Measurements from ENCODE around the gene PLXDC2.

The PLXDC2 gene

DNA sequence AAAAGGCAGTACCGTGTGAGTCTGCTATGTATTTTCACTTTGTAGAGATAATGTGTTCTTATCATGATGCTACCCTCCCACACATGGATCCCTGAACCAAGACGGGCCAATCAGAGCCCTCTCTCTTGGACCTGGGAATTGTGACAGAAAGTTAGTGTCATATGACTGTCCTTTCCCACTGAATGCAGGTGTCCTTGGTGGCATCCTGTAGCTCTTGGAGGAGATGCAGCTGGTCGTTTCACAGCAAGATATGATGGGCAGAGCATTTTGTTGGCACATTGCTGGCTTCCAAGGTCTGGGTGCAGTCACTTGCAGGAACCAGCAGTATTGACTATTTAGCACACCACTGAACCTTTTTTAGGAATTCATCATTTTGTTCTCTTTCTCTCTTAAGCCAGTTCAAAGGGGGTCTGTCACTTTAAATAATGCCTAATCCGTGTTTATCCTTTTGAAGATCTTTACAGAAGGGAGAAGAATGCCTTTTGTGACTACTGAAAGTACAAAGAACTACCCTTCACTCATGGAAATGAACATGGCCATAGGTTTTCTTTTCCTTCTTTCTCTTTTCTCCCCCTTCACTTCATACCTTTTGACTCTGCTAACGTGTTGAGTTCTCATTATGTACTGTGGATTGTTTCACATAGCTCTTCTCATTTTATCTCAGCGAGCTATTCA, 125.1 kb downstream of the PLXDC2 start:
- DNase-seq (ENCODE audit: low read depth): no peak

DNA sequence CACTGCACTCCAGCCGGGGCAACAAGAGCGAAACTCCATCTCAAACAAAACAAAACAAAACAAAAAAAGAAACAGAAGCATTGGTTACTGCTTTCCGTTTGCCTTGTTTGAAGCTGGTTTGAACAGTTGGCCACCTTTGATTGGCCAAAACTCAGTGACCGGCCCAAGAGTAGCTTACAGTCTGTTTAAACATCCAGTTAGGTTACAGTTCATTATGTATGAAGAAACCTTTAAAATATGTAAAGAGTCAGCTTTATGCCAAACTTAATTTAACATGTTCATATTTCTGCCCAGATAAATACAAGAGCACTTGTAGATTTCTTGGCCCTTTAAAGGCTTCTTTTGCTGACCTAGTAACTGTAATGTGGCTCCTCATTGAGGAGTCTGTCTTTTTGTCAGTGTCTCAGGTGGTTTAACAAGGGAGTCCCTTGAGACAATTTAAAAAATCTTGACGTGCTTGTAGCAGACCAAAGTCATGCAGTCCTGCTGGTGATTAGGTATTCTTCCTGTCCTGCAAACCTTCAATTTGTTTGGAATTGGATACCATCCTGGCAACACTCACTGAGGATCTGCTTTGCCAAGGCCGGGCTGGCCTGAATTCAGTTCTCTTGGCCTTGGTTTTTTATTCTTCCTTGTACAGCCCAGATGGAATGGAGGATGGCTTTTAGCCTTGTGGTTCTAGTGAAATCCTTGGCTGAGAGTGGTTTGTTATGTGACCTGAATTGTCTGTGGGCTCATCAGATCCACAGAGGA, 128.9 kb downstream of the PLXDC2 start:
- no peak for DNase-seq (ENCODE audit: low read depth)

DNA sequence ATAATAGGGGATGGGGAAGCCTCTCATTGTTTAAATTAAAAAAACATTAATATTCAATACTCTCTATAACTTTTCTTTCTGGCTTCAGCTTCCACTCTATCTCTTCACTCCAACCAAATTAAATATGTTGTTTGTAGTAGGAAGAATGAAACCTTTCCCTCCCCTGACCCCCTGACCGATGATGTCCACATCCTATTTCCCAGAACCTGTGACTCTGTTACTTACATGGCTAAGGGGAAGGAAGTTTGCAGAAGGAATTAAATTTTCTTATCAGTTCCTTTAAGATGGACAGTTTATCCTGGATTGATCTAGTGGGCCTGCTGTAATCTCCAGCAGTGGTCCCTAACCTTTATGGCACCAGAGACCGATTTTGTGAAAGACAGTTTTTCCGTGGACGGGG, 130.0 kb downstream of the PLXDC2 start:
- DNase-seq (ENCODE audit: low read depth): no peak

DNA sequence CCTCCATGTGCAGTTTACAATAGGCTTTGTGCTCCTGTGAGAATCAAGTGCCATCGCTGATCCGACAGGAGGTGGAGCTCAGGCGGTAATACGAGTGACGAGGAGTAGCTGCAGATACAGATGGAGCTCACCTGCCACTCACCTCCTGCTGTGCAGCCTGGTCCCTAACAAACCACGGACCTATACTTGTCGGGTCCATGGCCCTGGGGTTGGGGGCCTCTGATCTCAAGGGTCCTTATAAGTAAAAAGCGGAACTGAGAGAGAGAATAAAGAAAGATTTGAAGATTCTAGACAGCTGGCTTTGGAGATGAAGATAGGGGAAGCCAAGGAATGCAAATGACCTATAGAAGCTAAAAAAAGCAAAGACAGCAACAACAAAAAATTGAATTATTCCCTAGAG, 130.6 kb downstream of the PLXDC2 start:
- DNase-seq (ENCODE audit: low read depth): no peak

DNA sequence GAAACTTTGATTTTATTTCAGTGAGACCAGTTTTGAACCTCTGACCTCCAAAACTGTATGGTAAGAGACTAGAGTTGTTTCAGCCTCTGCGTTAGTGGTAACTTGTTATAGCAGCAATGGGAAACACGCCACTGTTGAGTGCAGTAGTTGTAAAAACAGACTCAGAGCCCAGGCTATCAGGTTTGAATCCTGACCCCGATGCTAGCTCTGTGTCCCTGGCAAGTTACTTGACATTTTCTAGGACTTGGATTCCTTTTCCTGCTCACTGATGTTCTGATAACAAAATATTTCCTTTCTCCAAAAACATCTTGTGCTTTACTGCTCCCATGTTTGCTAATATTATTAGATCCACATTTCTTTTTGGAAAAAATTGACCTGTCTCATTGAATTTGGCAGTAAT, 131.0 kb downstream of the PLXDC2 start:
- DNase-seq (ENCODE audit: low read depth): no peak

DNA sequence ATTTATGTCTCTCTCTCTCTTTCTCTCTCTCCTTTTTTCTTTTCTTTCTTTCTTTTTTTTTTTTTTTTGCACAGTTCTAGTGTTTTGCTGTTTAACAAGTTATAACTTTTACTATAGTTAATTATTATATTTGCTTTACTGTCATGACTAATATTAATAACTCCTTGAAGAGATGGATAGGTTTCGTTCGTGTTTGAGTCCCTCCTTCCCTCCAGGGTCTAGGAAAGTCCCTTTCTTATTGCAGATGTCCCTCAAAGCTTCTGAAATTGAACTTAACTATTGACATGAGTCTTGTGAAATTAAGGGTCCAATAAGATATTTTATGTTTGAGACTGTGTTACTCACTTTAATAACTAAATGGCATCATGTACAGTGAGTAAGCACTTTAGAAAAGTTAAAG, 131.4 kb downstream of the PLXDC2 start:
- no peak for DNase-seq (ENCODE audit: low read depth)

DNA sequence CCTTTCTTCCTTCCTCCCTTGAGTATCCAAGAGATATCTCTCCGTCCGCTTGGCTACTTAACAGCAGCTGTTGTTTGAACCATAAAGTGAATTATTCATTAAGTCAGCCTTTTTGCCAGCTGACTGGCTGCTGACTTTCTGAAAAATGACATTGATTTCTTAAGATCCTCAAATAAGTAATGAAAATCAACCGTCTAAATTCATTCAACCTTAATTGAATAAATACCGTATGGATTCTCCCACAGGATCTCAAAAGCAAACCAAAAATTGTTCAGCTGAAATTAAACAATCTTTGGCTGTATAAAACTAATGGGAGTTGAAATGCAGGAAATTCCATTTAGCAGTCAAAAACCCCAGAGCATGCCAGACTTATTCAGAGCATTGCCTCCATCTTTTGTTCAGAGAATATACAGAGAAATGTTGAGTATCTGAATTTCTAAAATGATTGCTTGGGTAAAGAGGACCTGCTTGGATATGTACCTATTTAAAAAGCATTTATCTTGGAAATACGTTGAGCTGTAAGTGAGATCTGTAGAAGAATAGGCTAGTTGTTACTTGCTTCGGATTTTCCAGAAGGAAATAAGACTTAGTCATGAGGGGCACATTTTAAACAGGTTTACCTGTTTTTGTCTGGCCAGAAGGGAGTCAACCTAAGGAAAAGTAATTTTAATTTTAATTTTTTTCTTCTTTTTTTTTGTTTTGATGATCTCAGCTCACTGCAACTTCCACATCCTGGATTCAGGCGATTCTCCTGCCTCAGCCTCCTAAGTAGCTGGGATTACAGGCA, 136.2 kb downstream of the PLXDC2 start:
- no peak for DNase-seq (ENCODE audit: low read depth)

DNA sequence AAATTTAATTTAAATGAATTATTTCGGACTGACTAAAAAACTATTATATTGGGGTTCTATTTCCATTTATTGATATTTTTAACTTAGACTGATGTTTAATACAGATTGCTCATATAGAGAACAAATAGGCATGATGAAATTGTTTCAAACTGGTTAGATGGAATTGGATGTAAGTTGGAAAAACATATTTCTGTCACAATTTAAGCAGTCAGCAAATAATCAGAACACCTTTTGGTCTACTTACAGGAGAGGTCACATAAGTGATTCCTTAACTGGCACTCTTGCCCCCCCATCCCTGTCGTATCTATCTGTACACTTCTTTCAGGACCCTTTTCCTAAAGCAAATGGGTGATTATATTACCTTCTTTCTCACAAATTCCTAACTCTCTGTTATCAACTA, 138.4 kb downstream of the PLXDC2 start:
- DNase-seq (ENCODE audit: low read depth): no peak

DNA sequence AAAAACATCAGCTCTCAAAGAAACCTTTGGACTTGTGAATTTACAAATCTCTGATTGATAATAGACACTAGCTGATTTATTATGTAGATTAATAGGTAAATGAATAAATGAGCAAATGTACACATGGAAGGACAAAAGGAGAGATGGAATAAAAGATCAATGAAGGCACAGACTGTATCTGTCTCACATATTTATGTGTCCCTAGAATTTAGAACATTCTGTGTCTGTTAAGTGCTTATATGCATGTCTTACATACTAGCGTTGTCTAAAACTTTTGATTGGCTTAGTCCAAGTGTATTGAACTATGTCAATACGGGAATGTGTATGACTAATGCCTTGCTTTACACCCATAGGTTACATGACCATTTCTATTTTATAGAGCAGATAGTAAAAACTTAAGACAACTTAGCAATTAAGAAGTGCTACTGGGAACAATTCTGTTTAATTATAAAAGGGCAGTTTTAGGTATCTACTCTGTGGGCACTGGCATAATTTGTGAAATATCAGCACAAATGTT, 140.3 kb downstream of the PLXDC2 start:
- no peak for DNase-seq (ENCODE audit: low read depth)

DNA sequence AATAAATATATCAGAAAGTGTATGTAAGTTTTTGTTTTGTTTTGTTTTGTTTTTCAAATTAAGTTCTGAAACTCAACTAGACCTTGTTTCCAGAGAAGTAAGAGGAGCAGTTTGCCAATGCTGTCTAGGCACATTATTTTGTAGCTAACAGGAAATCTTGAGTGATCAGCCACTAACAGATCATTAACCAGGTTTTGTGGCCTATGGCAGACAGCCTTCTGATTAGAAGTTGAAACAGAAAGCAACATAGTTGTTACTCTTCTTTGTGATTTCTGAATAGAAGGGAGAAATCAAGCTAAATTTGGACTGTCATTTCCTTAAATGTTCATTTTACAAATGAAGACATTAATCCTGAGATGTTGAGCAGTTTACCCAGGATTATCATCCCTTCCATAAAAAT, 142.6 kb downstream of the PLXDC2 start:
- DNase-seq (ENCODE audit: low read depth): no peak

DNA sequence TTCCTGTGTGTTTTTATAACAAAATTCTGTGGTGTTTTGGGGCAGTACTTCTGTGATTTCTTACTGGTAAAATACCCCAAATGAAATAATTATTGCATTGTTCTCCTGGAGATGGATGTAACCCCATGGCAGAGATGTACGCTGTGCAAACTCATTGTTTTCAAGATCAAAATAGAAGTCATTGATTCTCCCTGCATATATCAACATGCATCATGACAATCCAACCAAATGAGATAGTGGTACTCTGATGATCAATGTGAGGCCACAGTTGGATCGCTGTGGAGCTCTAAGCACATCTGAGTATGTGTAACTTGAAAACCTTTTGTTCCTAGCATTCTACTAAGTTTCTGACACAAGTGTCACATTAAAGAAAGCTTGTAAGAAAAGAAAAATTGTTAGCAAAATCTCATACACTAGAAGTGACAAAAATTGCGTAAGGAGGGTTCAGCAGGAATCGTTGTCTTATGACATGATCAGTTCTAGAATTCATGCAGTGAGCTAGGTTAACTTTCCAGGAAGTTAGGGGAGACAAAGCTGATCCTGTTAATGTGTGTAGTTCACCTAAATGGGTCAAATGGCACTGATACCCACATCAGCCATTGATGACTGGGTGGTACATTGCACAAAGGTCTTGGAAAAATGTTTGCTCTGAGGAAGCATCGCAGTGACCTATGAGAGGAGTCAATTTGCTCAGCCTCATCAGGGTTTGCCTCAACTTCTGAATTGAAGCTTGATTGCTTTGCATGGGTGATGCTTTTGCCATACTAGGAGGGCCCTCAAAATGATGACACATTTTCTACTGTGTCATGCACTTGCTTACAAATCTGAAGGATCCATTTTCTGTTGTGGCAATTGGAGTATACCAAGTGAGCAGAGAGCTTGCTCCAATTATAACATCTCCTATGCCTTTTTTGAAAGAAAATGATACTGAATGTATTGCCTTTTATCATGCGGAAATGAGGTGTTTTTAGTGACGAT, 145.1 kb downstream of the PLXDC2 start:
- no peak for DNase-seq (ENCODE audit: low read depth)

DNA sequence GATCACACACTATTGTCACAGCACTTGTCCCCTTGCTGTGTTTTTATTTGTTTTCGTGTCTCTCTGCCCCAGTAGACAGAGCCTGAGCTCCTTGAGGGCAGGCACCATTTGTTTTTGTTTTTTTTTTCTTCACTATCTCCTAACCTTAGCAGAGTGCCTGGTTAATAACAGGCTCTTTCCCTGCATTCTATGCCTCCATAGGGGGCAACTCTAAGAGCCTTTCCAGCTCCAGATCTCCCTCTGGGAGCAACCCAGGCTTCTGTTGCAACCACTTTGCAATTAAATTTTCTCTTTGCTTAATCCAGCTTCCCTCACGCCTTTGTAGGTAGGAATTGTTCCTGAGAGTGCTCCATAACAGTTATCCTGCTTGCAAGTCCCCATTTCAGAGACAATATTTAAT, 148.4 kb downstream of the PLXDC2 start:
- DNase-seq (ENCODE audit: low read depth): no peak

DNA sequence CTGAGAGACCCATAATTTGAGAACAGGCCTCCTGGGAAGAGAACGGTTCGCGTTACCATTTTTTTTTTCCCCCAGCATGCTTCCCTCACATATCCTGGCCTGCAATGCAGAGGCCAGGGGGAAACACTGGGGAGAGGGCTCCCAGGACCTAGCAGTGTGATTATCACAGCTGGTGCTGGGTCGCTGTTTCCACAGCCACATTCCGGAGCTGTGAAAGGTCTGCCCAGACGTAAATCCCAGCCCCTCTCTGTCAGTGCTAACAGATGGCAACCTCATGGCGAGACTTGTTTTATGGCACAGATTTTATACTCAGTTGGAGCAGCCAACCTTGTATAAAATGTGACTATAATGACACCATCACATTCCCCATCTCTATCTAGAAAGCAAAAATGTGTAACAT, 150.5 kb downstream of the PLXDC2 start:
- no peak for DNase-seq (ENCODE audit: low read depth)

DNA sequence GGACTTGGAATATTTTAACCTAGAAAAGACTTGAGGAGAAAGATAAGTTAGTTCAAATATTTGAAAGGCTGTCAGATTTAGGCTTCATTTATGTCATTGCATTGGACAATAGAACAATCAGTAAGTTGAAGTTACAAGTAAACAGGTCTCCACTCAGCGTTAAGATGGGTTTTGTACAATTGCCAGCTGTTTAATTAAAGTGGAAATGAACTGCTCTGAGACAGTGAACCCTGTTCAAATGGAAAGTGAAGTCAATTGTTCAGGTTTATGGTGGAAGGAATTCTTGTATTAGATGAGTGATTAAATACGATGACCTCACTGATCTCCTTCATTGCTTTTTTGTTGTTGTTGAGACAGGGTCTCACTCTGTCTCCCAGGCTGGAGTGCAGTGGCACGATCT, 151.7 kb downstream of the PLXDC2 start:
- DNase-seq (ENCODE audit: low read depth): no peak

DNA sequence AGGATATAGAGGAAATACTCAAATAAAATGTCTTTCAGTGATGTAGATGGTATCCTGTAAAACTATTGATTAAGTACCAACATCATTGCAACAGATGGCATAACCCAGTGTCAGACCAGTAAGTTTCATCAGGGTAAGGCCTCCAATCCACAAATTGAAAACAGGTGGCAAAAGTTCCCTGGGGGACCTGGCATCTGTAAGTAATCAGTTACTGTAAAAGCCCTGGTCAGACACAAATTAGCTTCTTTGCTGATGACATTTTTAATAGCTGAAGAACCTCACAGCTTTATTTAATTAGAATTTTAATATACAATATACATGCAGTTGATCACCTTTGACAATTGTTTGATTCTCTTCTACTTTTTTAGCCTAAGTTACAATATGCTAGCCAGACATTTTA, 152.5 kb downstream of the PLXDC2 start:
- DNase-seq (ENCODE audit: low read depth): no peak

DNA sequence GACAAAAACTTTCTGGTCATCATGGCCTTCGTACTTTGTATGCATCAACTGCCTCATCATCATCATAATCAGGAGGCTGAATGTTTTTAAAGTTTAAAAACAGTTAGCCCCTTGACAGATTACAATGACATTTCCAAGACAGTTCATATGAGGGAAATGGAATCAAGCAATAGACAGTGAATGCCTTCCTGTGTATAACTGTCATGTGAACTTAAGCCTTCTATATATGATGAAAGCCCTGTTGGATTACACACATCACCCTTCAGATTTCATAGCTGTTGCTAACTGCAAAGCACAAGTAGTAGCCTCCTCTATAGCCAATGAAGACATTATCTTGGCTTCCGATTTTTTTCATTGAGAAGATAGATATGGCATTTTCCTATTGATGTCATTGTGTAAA, 154.0 kb downstream of the PLXDC2 start:
- no peak for DNase-seq (ENCODE audit: low read depth)

DNA sequence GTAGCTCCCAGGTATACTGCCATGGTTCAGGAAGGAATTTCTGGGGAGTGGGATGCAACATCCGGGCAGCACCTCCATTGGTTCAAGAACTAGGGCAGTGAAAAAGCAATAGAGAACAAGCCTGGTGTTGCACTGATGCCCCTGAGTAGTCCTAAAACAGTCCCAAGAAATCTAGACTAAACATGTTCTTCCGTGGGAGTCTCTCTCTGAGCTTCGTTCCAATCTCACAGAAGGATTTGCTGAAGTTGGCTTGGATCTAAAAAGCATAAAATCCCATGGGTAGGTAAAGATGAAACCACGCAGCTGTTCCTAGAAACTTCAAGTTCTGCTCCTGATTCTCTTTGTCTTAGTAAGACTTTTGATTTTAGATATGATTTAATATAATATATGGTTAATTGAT, 154.5 kb downstream of the PLXDC2 start:
- no peak for DNase-seq (ENCODE audit: low read depth)

DNA sequence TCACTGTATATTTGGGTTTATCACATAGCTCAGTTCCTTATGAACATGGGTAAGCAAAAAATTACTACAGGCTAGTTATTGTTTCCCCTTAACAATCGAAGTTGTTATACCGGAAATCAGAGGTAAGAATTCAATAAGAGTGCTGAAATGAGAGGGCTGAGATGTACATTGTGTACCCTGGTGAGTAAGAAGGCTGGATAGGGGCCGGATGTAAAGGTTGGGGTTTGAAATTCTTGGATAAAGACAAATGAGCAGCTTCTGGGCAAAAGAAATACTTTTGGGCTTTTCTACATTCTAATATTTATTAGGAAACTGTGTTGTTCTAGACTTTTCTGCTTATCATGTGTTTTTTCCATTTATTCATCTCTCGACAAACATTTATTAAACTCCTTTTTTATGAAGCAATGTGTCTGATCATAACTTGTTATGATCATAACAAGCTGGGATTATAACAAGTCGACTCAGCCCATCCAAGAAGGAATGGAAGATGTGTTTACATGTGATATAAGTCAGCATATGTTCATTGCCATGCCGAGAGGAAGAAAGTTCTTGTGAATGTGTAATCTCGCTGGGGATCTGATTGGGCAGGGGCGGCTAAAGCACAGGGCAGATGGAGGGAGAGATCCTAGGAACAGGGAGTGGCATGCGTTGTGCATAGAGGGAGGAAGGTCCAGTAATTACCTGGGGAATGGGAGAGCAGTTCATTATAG, 155.3 kb downstream of the PLXDC2 start:
- DNase-seq (ENCODE audit: low read depth): no peak

DNA sequence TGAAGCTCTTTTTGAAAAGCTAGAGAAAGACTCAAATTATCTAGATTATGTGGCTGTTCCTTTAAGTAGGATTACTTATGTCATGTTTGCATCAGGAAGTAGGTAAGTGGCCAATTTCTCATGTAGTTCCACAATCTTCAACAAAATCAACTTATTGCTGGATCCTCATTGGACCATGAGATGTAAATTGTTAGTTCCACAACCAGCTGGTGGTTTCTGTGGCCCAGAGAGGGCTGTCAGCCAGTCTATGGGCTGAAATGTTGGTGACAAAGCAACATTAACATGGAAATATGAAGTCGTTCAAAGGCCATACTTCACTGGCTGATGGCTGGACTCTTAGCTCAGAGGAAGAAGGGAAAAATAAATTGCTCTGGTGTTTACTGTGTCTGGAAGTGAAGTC, 157.9 kb downstream of the PLXDC2 start:
- DNase-seq (ENCODE audit: low read depth): no peak

DNA sequence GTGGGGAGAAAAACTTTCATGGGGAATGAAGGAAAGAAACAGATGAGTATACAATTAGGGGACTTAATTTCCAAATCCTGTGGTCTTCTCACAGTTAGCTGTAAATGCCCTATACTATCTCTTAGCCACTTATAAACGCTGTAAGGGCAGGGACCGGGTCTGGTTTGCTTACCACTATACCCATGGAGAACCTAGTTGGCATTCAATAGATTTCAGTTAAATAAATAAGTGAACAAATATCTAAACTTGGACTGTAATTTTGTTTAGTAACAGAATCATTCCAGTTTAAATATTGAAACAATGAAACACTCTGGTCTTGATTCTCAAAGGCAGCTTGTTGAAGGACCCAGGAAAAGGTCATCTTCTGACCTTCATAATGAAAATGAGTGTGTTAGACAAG, 158.3 kb downstream of the PLXDC2 start:
- no peak for DNase-seq (ENCODE audit: low read depth)

DNA sequence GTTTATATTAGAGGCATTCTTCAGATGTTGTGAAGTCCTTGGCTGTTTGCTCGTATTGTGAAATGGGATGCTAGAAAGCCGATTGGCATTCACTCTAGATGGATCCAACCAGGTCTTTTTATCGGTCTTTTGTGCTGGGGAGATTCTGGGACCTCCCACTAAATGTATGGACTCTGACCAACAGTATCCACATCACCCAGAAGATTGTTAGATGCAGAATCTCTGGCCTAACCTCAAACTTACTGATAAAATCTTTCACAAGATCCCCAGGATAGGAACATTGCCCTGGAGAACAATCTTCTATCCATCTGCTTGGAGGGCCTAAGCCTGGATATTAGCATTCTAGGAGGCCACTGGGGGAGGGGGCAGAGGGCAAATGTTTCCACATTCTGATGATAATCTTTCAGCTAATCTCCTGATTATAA, 160.9 kb downstream of the PLXDC2 start:
- DNase-seq (ENCODE audit: low read depth): no peak
